GM18861 (cell line): ENCODE data around the gene RBMY1J.
"Not testable (repeated sequence)": the region's sequence is repeated elsewhere in the genome, so short reads cannot be mapped to it uniquely, and the experiment has no call there.

Experiments
- ATAC-seq: cut with Tn5 transposase; IDR thresholded peaks from one replicate; pipeline ENCODE4 v1.9.1; 2021; ENCODE audit not compliant: unreplicated experiment

RBMY1J gene

GRCh38 chrY:22403110-22403509, at the start of gene RBMY1J:
Gene RBMY1J, plus strand, starts transcription at chrY:22403410. Its CDS starts 2,038 bp downstream, at chrY:22405448.
- ATAC-seq = not testable (repeated sequence)

GRCh38 chrY:22367416-22367815, 35.8 kb upstream of the RBMY1J start:
- ATAC-seq = no peak

GRCh38 chrY:22370623-22371022, 32.6 kb upstream of the RBMY1J start:
- no peak for ATAC-seq

DNA sequence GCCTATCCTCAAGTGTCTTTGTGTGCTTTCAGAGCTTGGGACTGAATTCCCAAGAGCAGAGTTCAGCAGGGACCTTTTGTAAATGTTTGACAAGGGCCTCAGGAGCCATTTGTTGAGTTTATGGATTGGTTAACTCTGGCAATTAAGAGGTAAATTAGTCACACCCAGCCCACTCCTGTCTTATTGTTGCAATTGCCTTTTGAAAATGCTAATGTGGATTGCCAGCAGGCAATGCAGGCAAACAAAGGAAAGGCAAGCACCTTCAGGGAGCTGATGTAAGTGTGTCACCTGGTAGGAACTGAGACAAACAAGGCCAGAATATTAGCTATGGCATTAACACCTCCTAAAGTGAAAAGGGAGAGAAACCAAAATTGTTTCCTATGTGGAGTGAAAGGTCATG, 29.7 kb upstream of the RBMY1J start:
- ATAC-seq = no peak

GRCh38 chrY:22444718-22445396, 41.6 kb downstream of the RBMY1J start:
- not testable (repeated sequence) for ATAC-seq

GRCh38 chrY:22455522-22455921, 52.3 kb downstream of the RBMY1J start:
- ATAC-seq = not testable (repeated sequence)

DNA sequence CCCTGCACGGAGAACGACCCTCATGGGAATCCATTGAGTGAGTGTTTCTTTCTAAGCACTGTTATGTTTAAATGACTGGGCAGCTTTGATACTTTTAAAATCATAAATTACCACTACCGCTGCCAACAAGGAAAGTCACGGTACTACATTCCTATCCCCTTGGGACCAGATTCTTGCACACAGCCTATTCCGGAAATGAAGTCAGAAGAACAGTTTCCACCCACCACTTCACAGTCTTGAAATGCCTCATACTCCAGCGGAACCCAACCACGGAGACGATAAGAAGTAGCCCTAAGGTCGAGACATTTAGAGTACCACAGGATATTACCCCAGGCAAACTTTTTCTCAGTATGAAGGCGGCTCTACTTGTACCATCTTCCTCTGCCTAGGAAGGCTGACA, 58.8 kb downstream of the RBMY1J start:
- not testable (repeated sequence) for ATAC-seq
